ENCODE data around the gene IQGAP3.

IQGAP3 gene

DNA sequence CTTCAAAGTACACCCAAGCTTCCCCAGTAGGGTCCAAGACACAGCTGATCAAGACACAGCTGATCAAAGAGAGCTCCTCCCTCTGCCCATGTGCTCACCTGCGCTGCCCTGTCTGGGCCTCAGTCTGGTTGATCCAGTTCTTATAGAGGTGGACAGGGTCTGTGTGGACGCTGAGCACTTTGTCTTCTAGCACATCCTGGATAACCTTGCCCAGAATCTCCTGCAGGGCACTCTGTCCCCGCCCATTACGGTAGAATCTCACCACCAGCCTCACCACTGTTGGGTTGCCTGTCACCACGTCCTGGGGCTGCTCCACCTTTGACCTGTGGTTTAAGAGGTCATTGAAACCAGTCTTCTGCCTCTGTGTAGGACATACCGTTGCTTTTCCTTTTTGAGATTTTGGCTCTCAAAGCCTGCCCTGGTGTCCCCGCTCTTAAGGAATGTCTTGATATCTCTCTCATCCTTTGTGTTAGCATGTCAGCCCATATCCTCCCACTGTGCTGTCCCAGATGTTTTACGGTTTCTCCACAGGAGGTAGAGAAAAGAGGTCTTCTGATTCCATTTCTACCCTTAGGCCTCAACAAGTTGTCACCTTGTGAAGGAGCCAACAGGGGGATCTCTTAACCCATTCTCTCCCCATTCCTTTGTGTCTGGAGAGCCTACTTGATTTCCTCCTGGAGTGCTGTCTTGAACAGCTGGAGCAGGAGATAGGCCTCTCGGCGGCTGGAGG is 33.5 kb downstream of the IQGAP3 start:
- Histone ChIP-seq H3K27ac (no peak overlapping the region), H3K4me1 (no peaks in the 10 kb centered on the region), H3K4me3 (no peak overlapping the region), H3K27me3 (no peaks in the 10 kb centered on the region), H3K9me3 (no peaks in the 10 kb centered on the region), H3K36me3 (no peaks in the 10 kb centered on the region)
- DNase-seq: no peak
- intact Hi-C loops (cut with DNase I; ENCODE audit: low total_unique reads): no loop called here
- TF ChIP-seq, protein P1, sequence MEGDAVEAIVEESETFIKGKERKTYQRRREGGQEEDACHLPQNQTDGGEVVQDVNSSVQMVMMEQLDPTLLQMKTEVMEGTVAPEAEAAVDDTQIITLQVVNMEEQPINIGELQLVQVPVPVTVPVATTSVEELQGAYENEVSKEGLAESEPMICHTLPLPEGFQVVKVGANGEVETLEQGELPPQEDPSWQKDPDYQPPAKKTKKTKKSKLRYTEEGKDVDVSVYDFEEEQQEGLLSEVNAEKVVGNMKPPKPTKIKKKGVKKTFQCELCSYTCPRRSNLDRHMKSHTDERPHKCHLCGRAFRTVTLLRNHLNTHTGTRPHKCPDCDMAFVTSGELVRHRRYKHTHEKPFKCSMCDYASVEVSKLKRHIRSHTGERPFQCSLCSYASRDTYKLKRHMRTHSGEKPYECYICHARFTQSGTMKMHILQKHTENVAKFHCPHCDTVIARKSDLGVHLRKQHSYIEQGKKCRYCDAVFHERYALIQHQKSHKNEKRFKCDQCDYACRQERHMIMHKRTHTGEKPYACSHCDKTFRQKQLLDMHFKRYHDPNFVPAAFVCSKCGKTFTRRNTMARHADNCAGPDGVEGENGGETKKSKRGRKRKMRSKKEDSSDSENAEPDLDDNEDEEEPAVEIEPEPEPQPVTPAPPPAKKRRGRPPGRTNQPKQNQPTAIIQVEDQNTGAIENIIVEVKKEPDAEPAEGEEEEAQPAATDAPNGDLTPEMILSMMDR (IDR thresholded peaks at IDR 0.05): no peak

DNA sequence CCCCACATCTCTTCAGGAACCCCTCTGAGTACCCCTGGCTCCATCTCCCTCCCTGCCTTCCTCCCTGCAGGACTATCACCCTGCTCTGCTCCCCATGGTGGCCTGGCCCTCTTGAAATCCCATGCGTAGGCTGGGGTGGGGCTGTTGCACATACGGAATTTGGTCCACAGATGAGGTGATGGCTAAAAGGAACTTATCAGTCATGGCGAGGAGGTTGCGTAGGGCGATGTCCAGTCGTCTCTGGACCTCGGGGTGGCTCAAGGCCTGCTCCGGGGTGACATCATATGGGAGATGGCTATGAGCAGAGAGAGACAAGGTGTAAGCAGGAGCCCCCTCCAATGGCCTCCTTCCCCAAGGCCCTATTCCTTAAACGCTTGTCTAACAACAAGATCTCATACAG is 35.3 kb downstream of the IQGAP3 start:
- no peaks in the 10 kb centered on the region for H3K36me3 ChIP-seq
- no peak for DNase-seq
- H3K9me3 ChIP-seq: no peaks in the 10 kb centered on the region
- no peak overlapping the region for H3K4me3 ChIP-seq
- H3K27me3 ChIP-seq: no peaks in the 10 kb centered on the region
- intact Hi-C loops (cut with DNase I; ENCODE audit: low total_unique reads): no loop called here
- TF ChIP-seq, protein P1 (IDR thresholded peaks at IDR 0.05): no peak
- H3K4me1 ChIP-seq: no peaks in the 10 kb centered on the region
- H3K27ac ChIP-seq: no peak overlapping the region

DNA sequence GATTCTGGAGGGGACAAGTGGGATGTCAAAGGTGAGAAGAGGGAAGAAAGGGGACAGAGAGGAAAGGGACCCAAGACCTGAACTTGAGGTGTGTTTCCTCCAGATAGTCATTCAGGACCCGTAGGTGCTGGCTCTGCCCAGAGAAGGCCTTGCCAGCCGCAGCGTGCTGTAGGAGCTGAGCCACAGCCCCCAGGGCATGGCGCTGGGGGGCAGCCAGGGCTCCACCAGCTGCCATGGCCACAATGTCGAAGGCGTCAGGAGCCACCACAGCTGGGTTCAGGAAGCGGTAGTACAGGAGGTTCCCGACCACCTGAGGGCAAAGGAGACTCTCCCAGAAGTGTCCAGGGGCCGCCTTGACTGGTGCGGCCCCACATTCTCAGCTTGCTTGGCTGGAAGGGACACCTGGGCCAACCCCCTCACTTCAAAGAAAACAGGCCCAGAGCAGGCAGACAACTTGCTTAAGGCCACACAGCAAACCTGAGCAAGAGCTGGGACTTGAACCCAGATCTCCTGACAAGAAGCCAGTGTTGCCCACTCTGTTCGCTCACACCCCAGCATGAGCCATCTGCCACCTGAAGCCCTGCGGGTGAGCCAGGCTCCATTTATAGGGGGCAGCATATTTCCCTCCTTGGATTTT is 37.8 kb downstream of the IQGAP3 start:
- intact Hi-C loops (cut with DNase I; ENCODE audit: low total_unique reads): no loop called here
- DNase-seq: no peak
- no peak overlapping the region for H3K4me3 ChIP-seq
- no peaks in the 10 kb centered on the region for H3K9me3 ChIP-seq
- H3K27ac ChIP-seq: no peak overlapping the region
- no peaks in the 10 kb centered on the region for H3K4me1 ChIP-seq
- TF ChIP-seq, protein P1 (IDR thresholded peaks at IDR 0.05): no peak
- no peaks in the 10 kb centered on the region for H3K27me3 ChIP-seq
- no peaks in the 10 kb centered on the region for H3K36me3 ChIP-seq

DNA sequence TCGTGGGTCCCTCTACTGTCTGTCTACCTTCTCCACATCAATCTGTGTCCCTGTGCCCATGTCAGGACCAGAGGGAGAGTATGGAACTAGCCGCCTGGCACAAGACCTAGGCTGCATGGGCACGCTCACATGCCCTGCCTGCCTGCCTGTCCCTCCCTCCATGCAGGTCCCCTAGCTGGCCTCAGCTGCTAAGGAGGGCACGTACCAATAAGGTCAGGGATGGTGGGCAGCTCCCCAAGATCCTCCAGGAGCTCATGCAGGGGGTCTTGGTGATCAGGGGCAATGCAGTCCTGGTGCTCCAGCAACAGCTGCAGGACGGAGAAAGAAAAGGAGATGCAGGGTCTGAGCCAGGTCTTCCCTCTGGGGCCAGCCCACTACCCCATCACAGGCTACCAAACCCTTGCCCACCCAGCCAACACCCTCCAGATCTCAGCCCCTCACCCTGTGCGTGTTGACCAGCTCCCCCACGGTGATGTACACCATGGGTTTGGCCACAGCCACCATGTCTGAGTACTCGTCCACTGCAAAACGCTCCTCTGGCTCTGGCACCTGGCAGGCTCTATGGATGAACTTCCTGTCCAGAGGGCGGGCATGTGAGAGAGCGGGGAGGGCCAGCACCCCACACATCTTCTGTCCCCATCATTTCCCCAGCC is 38.7 kb downstream of the IQGAP3 start:
- Histone ChIP-seq H3K36me3 (no peaks in the 10 kb centered on the region), H3K27ac (no peak overlapping the region), H3K27me3 (no peaks in the 10 kb centered on the region), H3K9me3 (no peaks in the 10 kb centered on the region), H3K4me1 (no peaks in the 10 kb centered on the region), H3K4me3 (no peak overlapping the region)
- intact Hi-C loops (cut with DNase I; ENCODE audit: low total_unique reads): no loop called here
- TF ChIP-seq, protein P1 (IDR thresholded peaks at IDR 0.05): no peak
- no peak for DNase-seq

DNA sequence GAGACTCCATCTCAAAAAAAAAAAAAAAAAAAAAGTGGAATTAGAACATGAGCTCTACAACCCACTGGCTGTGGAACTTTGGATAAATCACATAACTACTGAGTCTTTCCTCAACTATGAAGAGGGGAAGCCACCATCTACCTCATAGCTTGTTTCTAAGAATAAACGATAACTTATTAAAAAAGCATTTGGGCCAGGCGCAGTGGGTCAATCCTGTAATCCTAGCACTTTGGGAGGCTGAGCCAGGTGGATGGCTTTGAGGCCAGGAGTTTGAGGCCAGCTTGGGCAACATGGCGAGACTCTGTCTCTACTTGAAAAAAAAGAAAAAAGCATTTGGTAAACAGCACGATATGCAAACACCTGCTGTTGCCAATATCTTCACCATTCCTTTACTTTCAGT is 40.0 kb downstream of the IQGAP3 start:
- Histone ChIP-seq H3K36me3 (no peaks in the 10 kb centered on the region), H3K27me3 (no peaks in the 10 kb centered on the region), H3K4me1 (no peaks in the 10 kb centered on the region), H3K27ac (no peak overlapping the region), H3K4me3 (no peak overlapping the region), H3K9me3 (no peaks in the 10 kb centered on the region)
- TF ChIP-seq, protein P1 (IDR thresholded peaks at IDR 0.05): no peak
- DNase-seq: no peak
- intact Hi-C loops (cut with DNase I; ENCODE audit: low total_unique reads): no loop called here
